Lower leg skin (tissue), 4 donors: ENCODE data around the gene CYFIP1. TPM values are rescaled to one million over a fixed set of nuclear protein-coding genes. Genes with fewer than 3 reads are reported as not detected.

Experiments
- DNase-seq, 2 donors: peaks; one replicate each; pipeline ENCODE4 v3.0.0-alpha.2; 2019; ENCODE audit warnings: low spot score in 2 of 2
- H3K4me3 ChIP-seq: fragments of 200-600 bp; sonication (generic); 2 replicates; pipeline ENCODE4 v1.5.1; 2017; ENCODE audit warnings: mild to moderate bottlenecking, low read depth; ENCODE audit not compliant: poor library complexity, severe bottlenecking
- POLR2A ChIP-seq, 2 donors: fragments of 450-650 bp; IDR thresholded peaks; one replicate each; pipeline ENCODE4 v1.6.1; 2016 to 2017; ENCODE audit warnings: antibody characterized with exemption in 2 of 2, mild to moderate bottlenecking in 1 of 2, moderate library complexity in 1 of 2
- WGBS, 2 donors: methylation state at CpG; one replicate each; pipeline ENCODE4 v1.1.5; 2018; 5-methylcytosine and 5-hydroxymethylcytosine counted together
- intact Hi-C: fragments of 100-400 bp; cut with DNase I; formaldehyde crosslinking; loops from one replicate; pipeline ENCODE4 v1.15.0; 2023; ENCODE audit warnings: low total_unique reads
- total RNA-seq, 4 donors: library from RNA; depleted of rRNA; stranded (reverse); fragments of >200 nt; gene quantifications; one replicate each; pipeline ENCODE4 v1.1.0, GENCODE V29; 2016
- TF ChIP-seq, protein P1 (sequence below), 3 donors: fragments of 450-650 bp; IDR thresholded peaks; one replicate each; pipeline ENCODE4 v1.5.1; 2016; ENCODE audit warnings: antibody characterized with exemption in 3 of 3, mild to moderate bottlenecking in 3 of 3, moderate library complexity in 2 of 3

The CYFIP1 gene
- total RNA-seq, 4 donors from 2014 or later, result 81.0 to 108 (median 94.6) TPM

DNA sequence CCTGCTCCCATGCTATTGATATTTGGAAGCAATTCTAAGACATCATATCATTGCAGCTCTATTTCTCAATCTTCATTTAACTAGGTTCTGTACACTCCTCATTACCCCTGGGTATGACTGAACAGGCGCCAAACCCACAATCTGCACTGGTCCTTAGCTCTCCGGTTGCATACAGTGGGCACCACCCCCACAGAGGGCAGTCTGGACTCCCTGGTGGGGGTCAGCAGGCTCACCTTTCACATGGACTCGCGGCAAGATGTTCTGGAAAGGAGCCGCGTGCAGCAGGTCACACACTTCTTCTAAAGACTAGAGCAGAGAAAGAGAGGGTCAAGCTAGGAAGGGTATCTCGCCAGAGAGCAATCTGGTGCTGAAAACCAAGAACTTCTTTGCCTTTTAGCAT, 105.2 kb downstream of the CYFIP1 start:
- TF ChIP-seq, protein P1, sequence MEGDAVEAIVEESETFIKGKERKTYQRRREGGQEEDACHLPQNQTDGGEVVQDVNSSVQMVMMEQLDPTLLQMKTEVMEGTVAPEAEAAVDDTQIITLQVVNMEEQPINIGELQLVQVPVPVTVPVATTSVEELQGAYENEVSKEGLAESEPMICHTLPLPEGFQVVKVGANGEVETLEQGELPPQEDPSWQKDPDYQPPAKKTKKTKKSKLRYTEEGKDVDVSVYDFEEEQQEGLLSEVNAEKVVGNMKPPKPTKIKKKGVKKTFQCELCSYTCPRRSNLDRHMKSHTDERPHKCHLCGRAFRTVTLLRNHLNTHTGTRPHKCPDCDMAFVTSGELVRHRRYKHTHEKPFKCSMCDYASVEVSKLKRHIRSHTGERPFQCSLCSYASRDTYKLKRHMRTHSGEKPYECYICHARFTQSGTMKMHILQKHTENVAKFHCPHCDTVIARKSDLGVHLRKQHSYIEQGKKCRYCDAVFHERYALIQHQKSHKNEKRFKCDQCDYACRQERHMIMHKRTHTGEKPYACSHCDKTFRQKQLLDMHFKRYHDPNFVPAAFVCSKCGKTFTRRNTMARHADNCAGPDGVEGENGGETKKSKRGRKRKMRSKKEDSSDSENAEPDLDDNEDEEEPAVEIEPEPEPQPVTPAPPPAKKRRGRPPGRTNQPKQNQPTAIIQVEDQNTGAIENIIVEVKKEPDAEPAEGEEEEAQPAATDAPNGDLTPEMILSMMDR (IDR thresholded peaks at IDR 0.05), result no peak
- intact Hi-C loops, result no loop called here
- no peak overlapping the region for H3K4me3 ChIP-seq
- WGBS, 2 donors, result 95 to 97% methylated on average over 7 of the region's 7 CpGs
- DNase-seq, result peak in 1 of 2 donors; percentile 5

DNA sequence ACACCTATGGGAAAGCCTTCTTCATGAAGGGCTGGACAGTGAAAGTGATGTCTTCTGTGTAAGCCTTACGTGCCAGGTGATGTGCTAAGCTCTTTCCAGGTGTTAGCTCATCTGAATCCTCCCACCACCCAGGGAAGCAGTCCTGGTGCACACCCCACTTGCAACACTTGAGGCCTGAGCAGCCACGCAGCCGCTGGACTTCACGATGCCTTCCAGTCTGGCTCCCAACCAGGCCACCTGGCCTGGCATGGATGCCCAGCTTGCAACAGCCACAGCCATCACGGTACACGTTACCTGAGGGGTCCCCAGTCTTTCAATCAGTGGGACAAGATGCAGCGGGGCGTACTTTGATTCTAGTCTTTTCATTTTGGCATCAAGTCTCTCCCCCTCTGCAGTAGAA, 105.9 kb downstream of the CYFIP1 start:
- TF ChIP-seq, protein P1 (IDR thresholded peaks at IDR 0.05), result no peak
- no peak for TF ChIP-seq POLR2A (IDR thresholded peaks at IDR 0.05)
- H3K4me3 ChIP-seq, result no peak overlapping the region
- intact Hi-C loops, result no loop called here
- peak in 1 of 2 donors; percentile 78 for DNase-seq
- WGBS, 2 donors, result 95 to 99% methylated on average over 8 of the region's 8 CpGs

DNA sequence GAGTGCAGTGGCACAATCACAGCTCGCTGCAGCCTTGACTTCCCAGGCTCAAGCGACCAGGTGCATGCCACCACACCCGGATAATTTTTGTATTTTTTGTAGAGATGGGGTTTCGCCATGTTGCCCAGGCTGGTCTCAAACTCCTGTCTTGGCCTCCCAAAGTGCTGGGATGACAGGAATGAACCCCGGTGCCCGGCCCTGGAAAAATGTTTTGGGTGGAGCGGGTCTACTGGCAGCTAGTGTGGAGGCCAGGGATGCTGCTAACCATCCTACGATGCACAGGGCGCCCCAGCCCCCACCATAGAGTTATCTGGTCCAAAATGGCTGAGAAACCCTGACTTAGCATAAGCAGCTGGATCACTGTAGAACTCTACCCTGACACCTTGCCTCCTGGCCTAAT, 106.3 kb downstream of the CYFIP1 start:
- TF ChIP-seq POLR2A (IDR thresholded peaks at IDR 0.05), result no peak
- TF ChIP-seq, protein P1 (IDR thresholded peaks at IDR 0.05), result no peak
- DNase-seq, result no peak
- 97% methylated on average over 9 of the region's 9 CpGs for WGBS, 2 donors
- intact Hi-C loops, result no loop called here
- no peak overlapping the region for H3K4me3 ChIP-seq

DNA sequence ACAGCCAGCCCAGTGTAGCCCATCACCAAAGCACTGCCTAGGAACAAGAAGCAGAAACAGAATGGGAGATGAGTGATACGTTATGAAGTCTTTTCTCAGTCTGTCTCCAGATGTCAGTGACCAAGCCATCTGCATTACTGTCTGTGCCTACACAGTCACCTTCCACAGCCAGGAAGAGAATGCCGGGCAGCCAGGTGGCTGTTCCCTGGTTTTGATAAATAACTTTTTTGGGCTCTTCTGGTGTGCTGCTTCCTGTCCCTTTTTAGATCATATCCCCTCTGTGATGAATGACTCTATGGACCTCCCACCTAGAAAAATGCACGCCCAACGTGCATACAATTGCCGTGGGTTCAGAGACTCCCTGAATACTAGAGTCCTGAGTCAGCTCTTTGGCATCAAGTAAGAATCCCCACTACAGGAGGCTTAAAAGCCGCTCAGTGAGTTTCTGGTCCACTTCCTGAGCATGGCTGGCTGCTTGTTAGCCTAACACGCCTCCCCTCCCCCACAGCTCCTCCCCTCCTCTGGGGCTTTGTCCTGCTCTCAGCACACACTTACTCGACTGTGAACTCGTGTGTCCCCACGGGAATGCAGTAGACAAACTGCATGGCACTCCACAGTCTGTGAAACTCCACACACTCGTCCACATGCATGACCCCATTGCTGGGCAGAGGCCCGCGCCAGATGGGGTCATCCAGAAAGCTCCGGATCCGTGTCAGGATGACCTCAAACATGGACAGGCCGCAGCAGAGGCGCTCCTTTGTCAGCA, 107.0 kb downstream of the CYFIP1 start:
- intact Hi-C loops, result no loop called here
- 82 to 92% methylated on average over 17 of the region's 17 CpGs for WGBS, 2 donors
- no peak overlapping the region for H3K4me3 ChIP-seq
- TF ChIP-seq POLR2A (IDR thresholded peaks at IDR 0.05), result no peak
- TF ChIP-seq, protein P1 (IDR thresholded peaks at IDR 0.05), result no peak
- peak in 1 of 2 donors; percentile 60 for DNase-seq

DNA sequence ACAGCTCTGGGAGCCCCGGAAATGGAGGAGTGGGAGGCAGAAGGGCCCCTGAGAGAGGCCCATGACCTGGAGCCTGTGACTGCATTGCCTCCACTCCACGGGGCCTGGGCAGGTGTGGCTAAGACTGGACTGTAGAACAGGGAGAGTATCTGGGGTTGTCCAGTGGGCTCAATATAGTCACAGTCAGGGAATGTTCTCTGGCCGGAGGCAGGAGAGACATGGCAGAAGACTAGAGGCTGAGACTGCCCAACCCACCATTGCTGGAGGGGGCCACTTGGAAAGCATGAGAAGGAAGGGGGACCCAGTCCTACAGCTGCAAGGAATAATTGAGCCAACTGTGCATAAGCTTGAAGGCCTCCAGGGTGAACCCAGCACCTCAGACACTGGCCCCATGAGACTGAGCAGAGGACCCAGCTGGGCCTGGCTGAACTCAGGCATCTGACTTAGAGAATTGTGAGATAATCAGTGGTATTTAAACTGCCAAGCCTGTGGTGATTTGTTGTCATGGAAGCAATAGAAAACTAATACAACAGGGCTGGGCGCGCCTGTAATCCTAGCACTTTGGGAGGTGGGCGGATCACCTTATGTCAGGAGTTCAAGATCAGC, 108.6 kb downstream of the CYFIP1 start:
- TF ChIP-seq, protein P1 (IDR thresholded peaks at IDR 0.05), result no peak
- TF ChIP-seq POLR2A (IDR thresholded peaks at IDR 0.05), result no peak
- DNase-seq, result peak in 1 of 2 donors; percentile 76
- intact Hi-C loops, result no loop called here
- WGBS, 2 donors, result 92 to 97% methylated on average over 6 of the region's 6 CpGs
- no peak overlapping the region for H3K4me3 ChIP-seq
